ENCODE results near the gene SPACA7. TPM values are rescaled to one million over a fixed set of nuclear protein-coding genes. Genes with fewer than 3 reads are reported as not detected.

The SPACA7 gene
- total and polyA plus RNA-seq, 10 of the 15 experiments (the other 5 are each of a cell fraction or from before 2014, with no cell fraction given) = not detected

DNA sequence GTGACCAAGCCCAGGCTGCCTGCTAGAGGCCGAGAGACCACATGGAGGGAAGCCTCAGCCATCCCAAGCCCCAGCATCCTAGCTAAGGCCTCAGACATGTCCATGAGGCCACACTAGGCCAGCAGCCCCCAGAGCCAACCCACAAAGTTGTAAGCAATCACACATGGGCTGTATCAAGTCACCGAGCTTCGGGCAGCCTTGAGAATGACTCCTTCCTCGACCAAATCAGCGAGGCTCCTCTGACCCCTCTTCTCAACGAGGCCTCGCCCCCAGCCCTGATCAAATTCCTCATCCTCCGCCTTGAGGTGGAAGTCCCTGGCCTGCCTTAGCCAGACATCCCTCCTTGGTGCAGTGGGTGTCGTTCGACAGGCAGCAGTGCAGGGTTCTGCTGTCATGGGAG, 1.9 kb upstream of the SPACA7 start:
- in situ Hi-C loops (cut with MboI) (no loop called here), intact Hi-C loops (cut with micrococcal nuclease; ENCODE audit: unreplicated experiment) (no loop called here)
- no peaks in the 10 kb centered on the region for H3K4me1 ChIP-seq (ENCODE audit: control insufficient read depth, insufficient read depth, low read length)
- 30% methylated on average over 10 of the region's 10 CpGs for WGBS (ENCODE audit: insufficient coverage, insufficient replicate concordance, low lambda C conversion rate, missing lambda C conversion rate)
- H3K36me3 ChIP-seq (ENCODE audit: control insufficient read depth in 2 of 2, insufficient read depth in 2 of 2, low read length in 1 of 2) = no peaks in the 10 kb centered on the region
- BruUV-seq (replicated peaks) = no TSS peak
- no peak for FAIRE-seq
- ATAC-seq = no peak
- H4K20me1 ChIP-seq (ENCODE audit: control insufficient read depth, insufficient read depth) = no peaks in the 10 kb centered on the region
- H3K9me3 ChIP-seq (replicated peaks; ENCODE audit: control insufficient read depth, insufficient read depth, low read length) = no peaks in the 10 kb centered on the region; the same call in 2 of the 3 replicates
- no peak overlapping the region for H3K4me2 ChIP-seq (ENCODE audit: control insufficient read depth, insufficient read depth)
- no peak overlapping the region for H3K27ac ChIP-seq (ENCODE audit: control insufficient read depth, insufficient read depth)
- no peak overlapping the region for H3K9ac ChIP-seq (ENCODE audit: control insufficient read depth, insufficient read depth, low read length)
- H3K4me3 ChIP-seq = no peak overlapping the region
- H3K27me3 ChIP-seq (replicated peaks in 1 of 2; ENCODE audit: control insufficient read depth in 2 of 2, insufficient read depth in 2 of 2, low read length in 1 of 2) = no peaks in the 10 kb centered on the region
- H2AFZ ChIP-seq (ENCODE audit: control insufficient read depth, low read depth, low read length) = no peak overlapping the region
- ChIA-PET SMC1A (ENCODE audit: uncharacterized antibody, unreplicated experiment) (no interaction called here), RAD21 (ENCODE audit: unreplicated experiment) (no interaction called here), CTCF (no interaction called here), POLR2A (no interaction called here)
- DNase-seq (ENCODE audit: low read depth, low spot score) = no peak
- H3K79me2 ChIP-seq (ENCODE audit: control insufficient read depth, insufficient read depth, low read length) = no peaks in the 10 kb centered on the region
- TF ChIP-seq KDM1A (IDR thresholded peaks at IDR 0.05; ENCODE audit: borderline replicate concordance) (no peak), ATF7 (IDR thresholded peaks at IDR 0.05; ENCODE audit: low read depth) (no peak), ZZZ3 (IDR thresholded peaks at IDR 0.05; ENCODE audit: control insufficient read depth, insufficient read length, low read depth) (no peak), CHD1 (IDR thresholded peaks at IDR 0.05; ENCODE audit: low read depth, low read length) (no peak)

DNA sequence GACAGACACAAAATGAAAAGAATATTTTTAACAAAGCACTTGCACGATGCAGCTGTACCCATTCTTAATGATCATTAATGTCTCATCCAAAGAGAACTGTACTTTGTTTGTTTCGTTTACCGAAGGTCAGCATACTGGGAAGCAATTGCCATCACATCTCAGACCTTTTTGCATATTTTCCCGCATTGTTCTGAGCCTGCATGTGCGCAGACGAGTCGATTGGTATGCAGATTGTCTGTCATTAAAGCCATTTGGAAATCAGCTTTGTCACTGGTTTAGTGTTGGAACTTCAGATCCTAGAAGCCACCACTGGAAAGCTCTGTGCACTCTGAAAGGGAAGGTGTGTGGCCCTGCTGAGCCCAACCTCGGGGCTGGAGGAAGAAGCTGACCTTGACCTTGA, 15.6 kb downstream of the SPACA7 start:
- Histone ChIP-seq H4K20me1 (ENCODE audit: control insufficient read depth, insufficient read depth) (no peaks in the 10 kb centered on the region), H3K4me1 (ENCODE audit: control insufficient read depth, insufficient read depth, low read length) (no peaks in the 10 kb centered on the region), H3K79me2 (ENCODE audit: control insufficient read depth, insufficient read depth, low read length) (no peaks in the 10 kb centered on the region), H3K9ac (ENCODE audit: control insufficient read depth, insufficient read depth, low read length) (no peak overlapping the region), H2AFZ (ENCODE audit: control insufficient read depth, low read depth, low read length) (no peak overlapping the region), H3K27ac (ENCODE audit: control insufficient read depth, insufficient read depth) (no peak overlapping the region), H3K4me2 (ENCODE audit: control insufficient read depth, insufficient read depth) (no peak overlapping the region), H3K27me3 (replicated peaks in 1 of 2; ENCODE audit: control insufficient read depth in 2 of 2, insufficient read depth in 2 of 2, low read length in 1 of 2) (no peaks in the 10 kb centered on the region), H3K36me3 (ENCODE audit: control insufficient read depth in 2 of 2, insufficient read depth in 2 of 2, low read length in 1 of 2) (no peaks in the 10 kb centered on the region), H3K4me3 (no peak overlapping the region), H3K9me3 (replicated peaks; ENCODE audit: control insufficient read depth, insufficient read depth, low read length) (no peaks in the 10 kb centered on the region)
- FAIRE-seq (no peak), ATAC-seq (no peak), DNase-seq (ENCODE audit: low read depth, low spot score) (no peak)
- 25% methylated on average over 8 of the region's 8 CpGs for WGBS (ENCODE audit: insufficient coverage, insufficient replicate concordance, low lambda C conversion rate, missing lambda C conversion rate)
- intact Hi-C loops (cut with micrococcal nuclease; ENCODE audit: unreplicated experiment) (no loop called here), in situ Hi-C loops (cut with MboI) (no loop called here)
- SMC1A ChIA-PET (ENCODE audit: uncharacterized antibody, unreplicated experiment) = no interaction called here
- no peak for TF ChIP-seq RBBP5 (conservative IDR thresholded peaks at IDR 0.05)
- no peak for TF ChIP-seq IKZF2 (IDR thresholded peaks at IDR 0.05)
- no peak for TF ChIP-seq NFYB (IDR thresholded peaks at IDR 0.05; ENCODE audit: insufficient read depth, low read depth, low read length)
- no peak for TF ChIP-seq ZBED1 (IDR thresholded peaks at IDR 0.05; ENCODE audit: borderline replicate concordance)
- TF ChIP-seq MYC (IDR thresholded peaks at IDR 0.05; ENCODE audit: insufficient read depth, insufficient read length, insufficient replicate concordance, low read length, severe bottlenecking) = no peak
- TF ChIP-seq CBX5 (IDR thresholded peaks at IDR 0.05; ENCODE audit: low read depth) = no peak
- TF ChIP-seq, protein P1, sequence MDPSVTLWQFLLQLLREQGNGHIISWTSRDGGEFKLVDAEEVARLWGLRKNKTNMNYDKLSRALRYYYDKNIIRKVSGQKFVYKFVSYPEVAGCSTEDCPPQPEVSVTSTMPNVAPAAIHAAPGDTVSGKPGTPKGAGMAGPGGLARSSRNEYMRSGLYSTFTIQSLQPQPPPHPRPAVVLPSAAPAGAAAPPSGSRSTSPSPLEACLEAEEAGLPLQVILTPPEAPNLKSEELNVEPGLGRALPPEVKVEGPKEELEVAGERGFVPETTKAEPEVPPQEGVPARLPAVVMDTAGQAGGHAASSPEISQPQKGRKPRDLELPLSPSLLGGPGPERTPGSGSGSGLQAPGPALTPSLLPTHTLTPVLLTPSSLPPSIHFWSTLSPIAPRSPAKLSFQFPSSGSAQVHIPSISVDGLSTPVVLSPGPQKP (IDR thresholded peaks at IDR 0.05; ENCODE audit: low read depth, low read length) = no peak
- no peak for TF ChIP-seq CREM (IDR thresholded peaks at IDR 0.05; ENCODE audit: low read depth)
- TF ChIP-seq HDAC6 (IDR thresholded peaks at IDR 0.05; ENCODE audit: unreplicated experiment) = no peak
- no peak for TF ChIP-seq BRCA1 (IDR thresholded peaks at IDR 0.05; ENCODE audit: low read depth, low read length)
- TF ChIP-seq, protein P2, sequence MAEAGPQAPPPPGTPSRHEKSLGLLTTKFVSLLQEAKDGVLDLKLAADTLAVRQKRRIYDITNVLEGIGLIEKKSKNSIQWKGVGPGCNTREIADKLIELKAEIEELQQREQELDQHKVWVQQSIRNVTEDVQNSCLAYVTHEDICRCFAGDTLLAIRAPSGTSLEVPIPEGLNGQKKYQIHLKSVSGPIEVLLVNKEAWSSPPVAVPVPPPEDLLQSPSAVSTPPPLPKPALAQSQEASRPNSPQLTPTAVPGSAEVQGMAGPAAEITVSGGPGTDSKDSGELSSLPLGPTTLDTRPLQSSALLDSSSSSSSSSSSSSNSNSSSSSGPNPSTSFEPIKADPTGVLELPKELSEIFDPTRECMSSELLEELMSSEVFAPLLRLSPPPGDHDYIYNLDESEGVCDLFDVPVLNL (IDR thresholded peaks at IDR 0.05; ENCODE audit: low read depth, low read length) = no peak
- BruUV-seq (replicated peaks) = no TSS peak
- POLR2A ChIA-PET = no interaction called here
- RAD21 ChIA-PET (ENCODE audit: unreplicated experiment) = interaction anchor here (0.5 kb wide), 1 partner anchor 887 kb away, joined by 3 read pairs; no protein-coding TSS in a partner anchor
- CTCF ChIA-PET = no interaction called here
